ENCODE data around the gene CCNY.
"Not testable (repeated sequence)": the region's sequence is repeated elsewhere in the genome, so short reads cannot be mapped to it uniquely, and the experiment has no call there.

CCNY gene

DNA sequence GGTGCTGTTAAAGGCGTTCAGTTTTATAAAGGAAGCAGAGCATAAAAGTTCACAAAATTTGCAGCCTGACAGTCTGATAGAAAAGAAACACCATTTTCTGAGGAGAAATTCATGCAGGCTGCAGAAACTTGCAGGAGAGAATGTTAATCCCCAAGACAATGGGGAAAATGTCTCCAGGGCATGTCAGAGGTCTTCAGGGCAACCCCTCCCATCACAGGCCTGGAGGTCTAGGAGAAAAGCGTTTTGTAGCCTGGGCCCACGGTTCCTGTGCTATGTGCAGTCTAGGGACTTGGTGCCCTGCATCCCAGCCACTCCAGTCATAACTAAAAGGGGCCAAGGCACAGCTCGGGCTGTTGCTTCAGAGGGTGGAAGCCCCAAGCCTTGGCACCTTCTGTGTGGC lies 200.5 kb downstream of the CCNY start:
- H3K27ac ChIP-seq: no peak overlapping the region

DNA sequence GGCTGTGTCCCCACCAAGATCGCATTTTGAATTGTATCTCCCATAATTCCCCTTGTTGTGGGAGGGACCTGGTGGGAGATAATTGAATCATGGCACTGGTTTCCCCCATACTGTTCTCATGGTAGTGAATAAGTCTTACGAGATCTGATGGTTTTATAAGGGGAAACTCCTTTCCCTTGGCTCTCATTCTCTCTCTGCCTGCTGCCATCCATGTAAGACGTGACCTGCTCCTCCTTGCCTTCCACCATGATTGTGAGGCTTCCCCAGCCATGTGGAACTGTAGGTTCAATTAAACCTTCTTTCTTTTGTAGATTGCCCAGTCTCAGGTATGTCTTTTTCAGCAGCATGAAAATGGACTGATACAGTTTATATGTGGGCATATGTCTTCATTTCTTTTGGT lies 201.6 kb downstream of the CCNY start:
- H3K27ac ChIP-seq: not testable (repeated sequence)

More for the DNA sequence above, 200.5 kb downstream of the CCNY start:
- TF ChIP-seq, protein P1, sequence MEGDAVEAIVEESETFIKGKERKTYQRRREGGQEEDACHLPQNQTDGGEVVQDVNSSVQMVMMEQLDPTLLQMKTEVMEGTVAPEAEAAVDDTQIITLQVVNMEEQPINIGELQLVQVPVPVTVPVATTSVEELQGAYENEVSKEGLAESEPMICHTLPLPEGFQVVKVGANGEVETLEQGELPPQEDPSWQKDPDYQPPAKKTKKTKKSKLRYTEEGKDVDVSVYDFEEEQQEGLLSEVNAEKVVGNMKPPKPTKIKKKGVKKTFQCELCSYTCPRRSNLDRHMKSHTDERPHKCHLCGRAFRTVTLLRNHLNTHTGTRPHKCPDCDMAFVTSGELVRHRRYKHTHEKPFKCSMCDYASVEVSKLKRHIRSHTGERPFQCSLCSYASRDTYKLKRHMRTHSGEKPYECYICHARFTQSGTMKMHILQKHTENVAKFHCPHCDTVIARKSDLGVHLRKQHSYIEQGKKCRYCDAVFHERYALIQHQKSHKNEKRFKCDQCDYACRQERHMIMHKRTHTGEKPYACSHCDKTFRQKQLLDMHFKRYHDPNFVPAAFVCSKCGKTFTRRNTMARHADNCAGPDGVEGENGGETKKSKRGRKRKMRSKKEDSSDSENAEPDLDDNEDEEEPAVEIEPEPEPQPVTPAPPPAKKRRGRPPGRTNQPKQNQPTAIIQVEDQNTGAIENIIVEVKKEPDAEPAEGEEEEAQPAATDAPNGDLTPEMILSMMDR (IDR thresholded peaks at IDR 0.05): no peak
- no peak for TF ChIP-seq ZFX (IDR thresholded peaks at IDR 0.05; ENCODE audit: borderline replicate concordance)

DNA sequence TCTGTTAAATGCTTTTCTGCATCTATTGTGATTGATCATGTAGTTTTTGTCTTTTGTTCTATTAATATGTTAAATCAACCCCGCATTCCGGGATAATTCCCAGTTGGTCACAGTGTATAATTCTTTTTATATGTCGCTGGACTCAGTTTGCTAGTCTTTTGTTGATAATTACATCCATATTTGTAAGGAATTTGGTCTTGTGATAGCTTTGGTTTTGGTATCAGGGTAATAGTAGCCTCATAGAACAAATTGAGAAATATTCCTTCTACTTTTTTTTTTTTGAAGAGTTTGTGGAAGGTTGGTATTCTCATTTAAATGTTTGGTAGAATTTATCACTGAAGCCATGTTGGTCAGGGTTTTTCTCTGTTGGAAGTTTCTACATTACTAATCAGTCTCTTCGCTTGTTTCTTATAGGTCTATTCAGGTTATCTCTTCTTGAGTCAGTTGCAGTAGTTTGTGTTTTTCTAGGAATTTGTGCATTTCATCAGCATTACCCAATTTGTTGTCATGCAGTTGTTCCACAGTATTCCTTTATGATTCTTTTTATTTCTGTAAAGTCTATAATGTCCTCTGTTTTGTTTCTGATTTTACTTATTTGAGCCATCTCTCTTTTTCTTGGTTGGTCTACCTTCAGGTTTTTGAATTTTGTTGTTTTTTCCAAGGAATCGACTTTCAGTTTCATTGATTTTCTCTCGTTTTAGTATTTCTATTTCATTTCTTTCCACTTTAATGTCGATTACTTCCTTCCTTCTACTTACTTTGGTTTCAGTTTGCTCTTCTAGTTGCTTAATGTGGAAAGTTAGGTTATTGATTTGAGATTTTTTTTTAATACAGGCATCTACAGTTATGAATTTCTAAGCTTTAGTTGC lies 204.2 kb downstream of the CCNY start:
- TF ChIP-seq, protein P1 (IDR thresholded peaks at IDR 0.05): no peak
- no peak overlapping the region for H3K27ac ChIP-seq

DNA sequence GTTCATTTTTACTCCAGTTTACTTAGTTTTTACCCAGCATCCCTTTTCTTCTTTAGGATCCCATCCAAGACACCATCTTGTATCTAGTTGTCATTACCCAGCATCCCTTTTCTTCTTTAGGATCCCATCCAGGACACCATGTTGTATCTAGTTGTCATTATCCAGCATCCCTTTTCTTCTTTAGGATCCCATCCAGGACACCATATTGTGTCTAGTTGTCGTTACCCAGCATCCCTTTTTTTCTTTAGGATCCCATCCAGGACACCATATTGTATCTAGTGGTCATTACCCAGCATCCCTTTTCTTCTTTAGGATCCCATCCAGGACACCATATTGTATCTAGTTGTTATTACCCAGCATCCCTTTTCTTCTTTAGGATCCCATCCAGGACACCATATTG lies 205.4 kb downstream of the CCNY start:
- H3K27ac ChIP-seq: no peak overlapping the region
- TF ChIP-seq ZFX (IDR thresholded peaks at IDR 0.05; ENCODE audit: borderline replicate concordance): no peak
- TF ChIP-seq, protein P1 (IDR thresholded peaks at IDR 0.05): no peak

DNA sequence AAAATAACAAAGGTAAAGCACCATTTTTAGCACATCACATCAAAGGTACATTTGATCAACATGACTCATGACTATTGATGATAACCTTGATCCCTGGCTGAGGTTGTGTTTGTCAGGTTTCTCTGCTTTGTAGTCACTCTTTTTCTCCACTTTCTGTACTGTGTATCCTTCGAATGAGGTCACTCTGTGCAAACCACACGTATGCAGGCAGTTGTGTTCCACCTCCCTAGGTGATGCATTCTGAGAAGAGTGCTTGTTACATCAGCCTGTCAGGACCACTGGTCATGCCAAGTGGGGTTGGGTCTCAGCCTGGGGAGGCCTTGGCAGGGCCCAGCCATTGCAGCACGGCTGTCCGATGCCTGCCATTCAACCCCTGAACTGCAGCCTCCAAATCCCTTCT lies 206.0 kb downstream of the CCNY start:
- TF ChIP-seq, protein P1 (IDR thresholded peaks at IDR 0.05): no peak
- TF ChIP-seq ZFX (IDR thresholded peaks at IDR 0.05; ENCODE audit: borderline replicate concordance): no peak
- no peak overlapping the region for H3K27ac ChIP-seq

DNA sequence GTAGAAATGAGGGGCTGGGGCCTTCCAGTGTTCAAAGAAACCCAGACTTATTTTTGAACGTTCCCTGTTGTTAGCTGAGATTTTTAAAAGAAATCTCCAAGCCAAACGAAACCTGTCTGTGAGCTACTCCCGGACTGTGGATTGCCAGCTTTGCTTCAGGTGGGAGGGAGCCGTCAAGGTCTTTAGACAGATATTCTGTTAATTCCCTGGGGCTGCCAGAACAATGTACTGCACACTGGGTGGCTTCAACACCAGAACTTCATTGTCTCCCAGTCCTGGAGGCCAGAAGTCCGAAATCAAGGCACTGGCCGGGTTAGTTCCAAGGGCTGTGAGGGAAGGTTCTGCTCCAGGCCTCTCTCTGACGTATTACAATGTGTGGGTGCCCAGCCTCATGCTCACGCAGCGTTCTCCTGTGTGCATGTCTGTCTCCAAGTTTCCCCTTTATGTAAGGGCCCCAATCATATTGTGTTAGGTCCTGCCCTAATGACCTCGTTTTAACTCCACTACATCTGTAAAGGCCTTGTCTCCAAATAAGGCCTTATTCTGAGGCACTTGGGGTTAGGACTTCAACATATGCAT lies 208.9 kb downstream of the CCNY start:
- H3K27ac ChIP-seq: no peak overlapping the region
- TF ChIP-seq, protein P1 (IDR thresholded peaks at IDR 0.05): no peak
- no peak for TF ChIP-seq ZFX (IDR thresholded peaks at IDR 0.05; ENCODE audit: borderline replicate concordance)

DNA sequence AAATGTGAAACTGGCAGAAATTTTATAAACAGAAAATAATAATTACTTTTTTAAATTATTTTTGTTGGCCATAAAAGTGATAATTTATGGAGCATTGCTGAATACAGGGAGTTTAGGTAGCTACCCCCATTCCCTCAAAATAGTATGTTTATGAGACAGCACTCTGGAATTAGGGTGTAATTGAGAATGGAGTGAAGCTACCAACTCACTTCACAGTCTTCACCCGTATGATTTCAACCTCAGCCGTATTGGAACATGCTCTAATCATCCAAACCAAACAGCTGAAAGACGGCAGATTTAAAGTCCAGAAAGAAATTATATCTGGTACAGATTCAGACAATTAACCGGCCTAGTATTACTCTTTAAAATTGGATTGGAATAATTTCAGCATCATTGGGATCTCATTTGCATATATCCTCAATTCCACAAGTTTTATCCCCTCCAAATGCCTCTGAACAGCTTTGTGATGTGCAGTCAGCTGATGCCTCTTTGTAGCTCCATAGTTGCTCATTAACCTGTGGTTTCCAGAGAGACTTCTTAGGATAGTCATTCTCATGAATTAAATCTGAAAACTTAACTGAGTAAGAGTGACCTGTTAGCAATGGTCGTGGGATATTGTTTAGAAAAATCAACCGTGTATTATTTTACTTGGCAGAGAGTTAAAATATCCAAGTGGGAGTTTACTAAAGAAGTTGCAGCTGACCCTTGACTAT lies 209.7 kb downstream of the CCNY start:
- TF ChIP-seq, protein P1 (IDR thresholded peaks at IDR 0.05): no peak
- no peak for TF ChIP-seq ZFX (IDR thresholded peaks at IDR 0.05; ENCODE audit: borderline replicate concordance)

More for the DNA sequence above, 209.7 kb downstream of the CCNY start:
- peak overlapping the region; percentile 48 for H3K27ac ChIP-seq
